T-helper 2 cell treated with Interferon-gamma antibody and Interleukin-4, amounts not matched to agents 100 ng/mL and 5 ng/mL, for 36 hours (primary cell): Measurements from ENCODE around the gene AIM2. TPM values are rescaled to one million over a fixed set of nuclear protein-coding genes. Genes with fewer than 3 reads are reported as not detected.

ENCODE experiments used
- intact Hi-C: fragments of 100-400 bp; cut with micrococcal nuclease; formaldehyde crosslinking; loops from one replicate; pipeline ENCODE4 v1.15.1; 2023
- total RNA-seq: library from RNA; stranded (reverse); gene quantifications from 2 replicates; pipeline ENCODE4 v1.2.3, GENCODE V29; 2022

Gene AIM2
- total RNA-seq, 1 donor from 2014 or later, result 11.4 TPM

DNA sequence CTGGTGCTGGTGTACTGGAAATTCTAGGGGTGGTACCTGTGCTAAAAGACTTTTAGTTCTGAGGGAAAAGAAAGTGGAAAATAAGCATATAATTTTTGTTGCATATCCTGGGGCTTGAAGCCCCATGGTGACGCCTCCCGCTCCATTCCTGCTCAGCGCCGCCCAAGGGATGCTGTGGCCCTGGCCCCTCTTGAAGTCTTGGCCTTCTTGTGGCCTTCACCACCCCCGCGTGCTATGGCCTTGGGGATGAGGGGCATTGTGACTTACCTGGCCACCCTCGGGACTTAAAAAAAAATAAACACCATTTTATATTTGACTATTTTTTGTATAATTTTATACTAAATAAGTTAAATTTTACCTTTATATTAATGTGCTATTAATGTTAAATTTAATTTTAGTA is 51.5 kb downstream of the AIM2 start:
- intact Hi-C loops, result no loop called here

DNA sequence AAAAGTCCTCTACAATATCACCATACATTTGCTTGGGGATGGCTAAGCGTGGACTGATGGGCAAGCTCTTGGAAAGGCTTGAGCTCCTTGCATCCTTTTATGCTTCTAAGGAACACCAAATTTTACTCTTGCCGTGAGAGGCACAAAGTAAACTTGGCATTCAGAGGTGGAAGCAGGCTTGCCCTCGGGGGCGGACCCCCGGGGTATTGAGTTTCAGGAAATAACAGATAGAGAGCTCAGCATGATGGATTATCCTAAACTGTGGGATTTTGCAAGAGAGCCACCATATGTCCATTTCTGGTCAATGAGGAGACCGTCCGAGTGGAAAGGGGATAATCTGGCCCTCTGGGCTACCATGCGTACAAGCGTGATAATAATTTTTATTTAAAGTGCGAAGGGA is 52.8 kb downstream of the AIM2 start:
- intact Hi-C loops, result no loop called here

DNA sequence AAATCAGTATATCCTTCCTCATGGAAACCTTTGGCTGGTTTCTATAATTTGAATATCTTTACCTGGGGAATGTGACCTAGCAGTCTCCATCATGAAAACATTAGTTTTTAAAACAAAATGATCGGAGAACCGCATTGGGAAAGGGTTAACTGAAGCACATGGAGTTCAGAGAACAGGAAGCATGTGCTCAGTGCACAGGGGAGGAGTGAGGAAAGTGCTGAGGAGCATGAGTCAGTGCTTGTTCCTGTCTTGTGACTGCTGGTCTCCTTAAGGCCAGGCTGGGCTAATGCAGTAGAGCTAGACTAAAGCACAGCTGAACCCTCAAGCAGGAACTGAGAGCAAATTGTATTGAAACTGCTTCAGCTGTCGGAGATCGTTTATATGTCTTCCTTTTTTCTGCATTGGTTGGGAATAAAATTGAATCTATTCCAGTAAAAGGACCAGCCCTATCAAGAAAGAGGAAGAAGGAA is 61.1 kb downstream of the AIM2 start:
- intact Hi-C loops, result loop anchor here (2.0 to 10.0 kb wide), 2 partner anchors 13 to 1881 kb away; partner anchors contain the start of gene ETV3

DNA sequence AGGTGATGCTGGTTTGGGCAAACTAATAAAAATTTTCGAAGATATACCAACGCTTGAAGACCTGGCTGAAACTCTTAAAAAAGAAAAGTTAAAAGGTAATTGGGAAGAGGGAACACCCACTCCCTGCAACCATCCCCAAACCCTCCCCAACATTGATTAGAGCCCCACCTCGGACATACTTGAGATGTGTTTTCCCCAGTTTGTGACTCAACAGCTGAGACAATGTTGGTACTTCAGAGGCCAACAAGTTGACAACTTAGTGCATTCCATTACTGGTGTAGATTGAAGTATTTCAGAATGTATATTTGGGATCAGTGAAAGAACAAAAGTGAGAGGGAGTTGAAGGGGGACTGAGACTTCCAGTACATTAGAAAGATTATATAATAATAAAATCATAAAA is 61.7 kb downstream of the AIM2 start:
- intact Hi-C loops, result loop anchor here (1.0 to 10.0 kb wide), 4 partner anchors 14 to 1880 kb away; partner anchors contain the start of genes DCAF8 and ETV3

DNA sequence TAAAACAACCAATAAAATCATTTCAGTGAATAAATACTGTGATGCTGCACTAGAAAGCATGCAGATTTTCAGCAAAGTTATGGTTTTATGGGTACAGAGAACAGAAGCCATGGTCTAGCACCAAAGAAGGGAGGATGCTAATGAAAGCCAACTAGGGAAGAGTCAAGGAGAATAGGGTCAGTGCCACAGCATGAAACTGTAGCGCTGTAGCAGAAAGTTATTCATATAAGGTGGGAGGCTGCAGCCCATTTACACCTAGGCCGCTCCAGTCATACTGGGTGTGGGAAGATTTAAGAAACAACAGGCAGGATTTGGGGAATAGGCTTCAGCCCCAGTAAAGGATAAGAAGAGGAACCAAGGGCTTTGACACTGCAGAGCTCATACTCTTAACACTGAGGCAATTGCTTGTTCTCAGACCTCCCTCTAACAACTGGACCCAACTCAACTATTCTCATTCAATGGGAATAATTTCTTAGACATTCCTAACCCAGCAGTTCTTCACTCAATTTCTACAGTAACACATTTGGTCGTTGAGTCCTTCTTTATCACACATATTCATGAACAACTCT is 62.5 kb downstream of the AIM2 start:
- intact Hi-C loops, result loop anchor here (1.0 to 10.0 kb wide), 4 partner anchors 15 to 1879 kb away; partner anchors contain the start of genes DCAF8 and ETV3

DNA sequence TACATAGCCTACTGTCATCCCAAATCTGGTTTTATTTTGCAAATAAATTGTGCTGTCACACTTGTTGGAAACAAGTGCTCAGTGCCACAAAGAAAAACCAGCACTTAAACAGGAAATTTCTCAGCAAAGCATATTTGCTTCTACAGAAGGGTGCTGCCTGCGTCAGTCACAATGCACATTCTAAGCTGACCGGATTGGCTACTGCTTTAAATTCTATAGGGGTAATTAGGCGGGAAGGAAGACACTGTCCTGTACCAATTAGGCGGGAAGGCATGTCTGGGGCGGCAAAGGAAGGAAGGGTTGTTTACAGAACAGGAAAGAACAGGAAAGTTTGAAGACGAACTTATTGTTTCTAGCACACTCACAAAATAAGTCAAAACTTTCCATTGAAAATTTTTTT is 64.1 kb downstream of the AIM2 start:
- intact Hi-C loops, result loop anchor here (2.0 to 10.0 kb wide), 3 partner anchors 40 to 1878 kb away; partner anchors contain the start of genes DCAF8 and ETV3

Other genes with a start within 250 kb of the AIM2 start
- not detected in 2 replicates for gene MNDA, start 245.4 kb downstream of the AIM2 start, total RNA-seq
- gene PYHIN1, start 145.2 kb downstream of the AIM2 start, total RNA-seq, result 31.2 and 32.8 TPM in 2 replicates
- gene IFI16, start 66.9 kb downstream of the AIM2 start, total RNA-seq, result 262 and 265 TPM in 2 replicates
- not detected in 2 replicates for gene CADM3, start 94.8 kb upstream of the AIM2 start, total RNA-seq
- gene ACKR1, start 128.1 kb upstream of the AIM2 start, total RNA-seq, result not detected in 2 replicates
- gene FCER1A, start 225.6 kb upstream of the AIM2 start, total RNA-seq, result not detected in 2 replicates